ENCODE results near the gene EEIG2.

EEIG2 gene

DNA sequence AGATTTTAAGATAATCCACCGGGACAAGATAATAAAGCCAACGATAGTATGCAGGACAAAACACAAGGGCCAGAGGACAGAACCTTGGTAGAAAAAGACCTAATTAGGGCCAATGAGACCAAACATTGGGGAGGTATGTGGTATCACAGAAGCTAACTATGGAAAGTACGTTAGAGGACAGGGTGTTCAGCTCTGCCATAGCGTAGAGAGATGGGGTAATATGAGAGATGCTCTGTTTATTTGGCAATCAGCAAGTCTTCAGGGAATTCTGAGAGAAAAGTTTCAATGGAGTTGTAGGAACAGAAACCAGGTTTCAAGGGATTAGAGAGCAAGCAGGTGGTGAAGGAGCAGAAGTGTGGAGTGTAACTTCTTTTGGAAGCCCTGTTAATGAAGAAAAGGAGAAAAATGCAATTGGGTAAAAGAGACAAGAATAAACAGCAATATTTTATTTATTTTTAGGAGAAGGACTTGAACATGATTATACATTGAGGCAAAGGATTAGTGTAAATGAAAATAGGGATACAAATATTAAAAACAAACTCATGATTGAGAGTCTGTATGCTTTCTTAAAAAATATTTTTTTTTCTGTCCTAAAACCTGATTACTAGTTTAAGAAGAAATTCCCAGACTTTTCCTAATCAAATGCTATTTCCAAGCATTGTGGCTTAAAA, 24.0 kb downstream of the EEIG2 start:
- Histone ChIP-seq H3K9me3 (ENCODE audit: control insufficient read depth, low read length) (peaks cover 6% of the 10 kb centered on the region), H3K4me1 (ENCODE audit: control insufficient read depth, insufficient read depth, low read length, poor library complexity, severe bottlenecking) (peaks cover 5% of the 10 kb centered on the region), H3K4me3 (ENCODE audit: extremely low read depth, insufficient read depth, low read length, poor library complexity, severe bottlenecking) (no peak overlapping the region), H3K36me3 (ENCODE audit: control insufficient read depth, insufficient read depth, low read length) (no peaks in the 10 kb centered on the region), H3K27ac (ENCODE audit: low read depth, low read length, severe bottlenecking) (no peak overlapping the region)
- 97 to 98% methylated on average over 3 to 4 of the region's 4 CpGs for WGBS, 2 experiments (ENCODE audit: insufficient coverage in 2 of 2)

DNA sequence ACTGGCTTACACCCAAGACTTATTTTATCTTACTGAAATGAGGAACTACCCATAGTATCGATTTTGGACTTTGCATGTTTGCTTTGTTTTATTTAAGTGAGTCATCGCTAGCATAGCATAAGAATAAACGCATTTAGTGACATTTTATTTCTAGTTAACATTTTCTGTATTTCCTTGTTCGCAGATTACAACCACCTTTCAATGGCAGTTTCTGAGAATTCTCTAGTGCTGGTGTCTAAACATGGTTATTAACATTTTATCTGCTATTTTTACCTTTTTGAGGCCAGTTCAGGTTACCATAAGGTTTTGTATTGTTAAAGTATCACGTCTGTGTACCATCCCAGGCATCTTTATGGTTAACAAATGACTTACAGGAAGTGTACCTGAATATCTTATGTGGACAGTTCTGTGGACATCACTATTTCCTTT, 24.5 kb downstream of the EEIG2 start:
- Histone ChIP-seq H3K27ac (ENCODE audit: low read depth, low read length, severe bottlenecking) (no peak overlapping the region), H3K4me3 (ENCODE audit: extremely low read depth, insufficient read depth, low read length, poor library complexity, severe bottlenecking) (no peak overlapping the region), H3K9me3 (ENCODE audit: control insufficient read depth, low read length) (peaks cover 6% of the 10 kb centered on the region), H3K36me3 (ENCODE audit: control insufficient read depth, insufficient read depth, low read length) (no peaks in the 10 kb centered on the region), H3K4me1 (ENCODE audit: control insufficient read depth, insufficient read depth, low read length, poor library complexity, severe bottlenecking) (peaks cover 5% of the 10 kb centered on the region)
- 100% methylated on average over 1 of the region's 5 CpGs; no CpG with 5 or more reads in 1 of the 2 experiments for WGBS, 2 experiments (ENCODE audit: insufficient coverage in 2 of 2)

DNA sequence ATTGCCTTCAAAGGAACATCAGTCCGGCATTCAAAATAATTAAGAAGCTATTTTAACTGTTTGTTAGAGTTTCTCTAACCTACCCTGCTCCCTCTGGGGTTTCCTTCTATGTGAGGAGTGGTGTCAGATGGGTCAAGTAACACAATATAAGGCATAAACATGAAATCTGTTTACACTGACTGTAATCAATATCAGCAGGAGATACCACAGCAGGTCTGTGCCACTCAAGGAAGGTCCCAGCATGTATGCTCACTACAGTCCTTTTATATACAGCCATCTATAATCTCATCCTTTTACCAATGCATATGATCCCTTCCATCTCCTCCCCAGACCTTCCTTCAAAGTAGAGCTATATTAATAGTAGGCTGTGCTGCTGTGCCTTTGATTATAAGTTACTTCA, 25.4 kb downstream of the EEIG2 start:
- Histone ChIP-seq H3K4me3 (ENCODE audit: extremely low read depth, insufficient read depth, low read length, poor library complexity, severe bottlenecking) (no peak overlapping the region), H3K9me3 (ENCODE audit: control insufficient read depth, low read length) (no peaks in the 10 kb centered on the region), H3K36me3 (ENCODE audit: control insufficient read depth, insufficient read depth, low read length) (no peaks in the 10 kb centered on the region), H3K4me1 (ENCODE audit: control insufficient read depth, insufficient read depth, low read length, poor library complexity, severe bottlenecking) (peaks cover 5% of the 10 kb centered on the region), H3K27ac (ENCODE audit: low read depth, low read length, severe bottlenecking) (no peak overlapping the region)
- no CpG with 5 or more reads among the region's 1 CpG for WGBS, 2 experiments (ENCODE audit: insufficient coverage in 2 of 2)

DNA sequence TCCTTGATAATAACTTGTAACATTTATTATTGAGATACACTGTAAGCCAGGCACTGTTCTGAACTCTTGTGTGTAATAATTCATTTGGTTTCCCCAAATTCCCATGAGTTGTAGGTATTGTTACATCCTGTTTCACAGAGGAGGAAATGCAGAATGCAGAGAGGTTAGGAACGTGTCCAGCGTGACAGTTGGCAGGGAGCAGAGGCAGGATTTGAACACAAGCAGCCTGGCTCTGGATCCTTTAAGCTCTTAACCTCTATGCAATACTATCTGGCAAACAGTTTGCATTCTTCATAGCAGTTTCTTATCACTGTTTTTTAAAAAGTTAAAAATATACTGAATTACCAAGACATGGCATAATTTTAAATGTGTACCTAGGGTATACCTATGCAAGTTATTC, 30.5 kb downstream of the EEIG2 start:
- no peak overlapping the region for H3K4me3 ChIP-seq (ENCODE audit: extremely low read depth, insufficient read depth, low read length, poor library complexity, severe bottlenecking)
- peak overlapping the region; percentile 20 for H3K27ac ChIP-seq (ENCODE audit: low read depth, low read length, severe bottlenecking)
- H3K9me3 ChIP-seq (ENCODE audit: control insufficient read depth, low read length), result no peaks in the 10 kb centered on the region
- peaks cover 13% of the 10 kb centered on the region for H3K4me1 ChIP-seq (ENCODE audit: control insufficient read depth, insufficient read depth, low read length, poor library complexity, severe bottlenecking)
- WGBS, 2 experiments (ENCODE audit: insufficient coverage in 2 of 2), result 100% methylated on average over 1 of the region's 2 CpGs; no CpG with 5 or more reads in 1 of the 2 experiments
- no peaks in the 10 kb centered on the region for H3K36me3 ChIP-seq (ENCODE audit: control insufficient read depth, insufficient read depth, low read length)

DNA sequence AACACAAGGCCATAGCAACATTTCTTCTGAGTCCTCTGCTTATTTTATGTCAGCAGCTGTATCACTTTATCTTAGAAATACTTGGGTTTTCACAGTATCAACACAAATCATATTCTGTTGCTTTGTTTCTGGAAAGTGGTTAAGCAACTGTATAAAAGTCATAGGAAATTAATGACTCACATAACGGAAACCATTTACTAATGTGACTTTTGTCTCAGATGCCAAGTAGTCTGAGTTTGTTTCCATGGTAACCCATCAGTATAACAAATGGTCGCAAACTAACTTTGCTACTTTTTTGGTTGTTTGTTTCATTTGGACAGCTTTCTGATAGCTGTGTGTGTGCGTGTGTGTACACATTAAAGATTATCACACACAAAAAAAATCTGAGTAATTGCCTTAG, 31.1 kb downstream of the EEIG2 start:
- H3K4me3 ChIP-seq (ENCODE audit: extremely low read depth, insufficient read depth, low read length, poor library complexity, severe bottlenecking), result no peak overlapping the region
- peak overlapping the region; percentile 48 for H3K27ac ChIP-seq (ENCODE audit: low read depth, low read length, severe bottlenecking)
- H3K9me3 ChIP-seq (ENCODE audit: control insufficient read depth, low read length), result no peaks in the 10 kb centered on the region
- H3K36me3 ChIP-seq (ENCODE audit: control insufficient read depth, insufficient read depth, low read length), result no peaks in the 10 kb centered on the region
- peaks cover 9% of the 10 kb centered on the region for H3K4me1 ChIP-seq (ENCODE audit: control insufficient read depth, insufficient read depth, low read length, poor library complexity, severe bottlenecking)
- WGBS, 2 experiments (ENCODE audit: insufficient coverage in 2 of 2), result 50% methylated on average over 1 of the region's 3 CpGs; no CpG with 5 or more reads in 1 of the 2 experiments

DNA sequence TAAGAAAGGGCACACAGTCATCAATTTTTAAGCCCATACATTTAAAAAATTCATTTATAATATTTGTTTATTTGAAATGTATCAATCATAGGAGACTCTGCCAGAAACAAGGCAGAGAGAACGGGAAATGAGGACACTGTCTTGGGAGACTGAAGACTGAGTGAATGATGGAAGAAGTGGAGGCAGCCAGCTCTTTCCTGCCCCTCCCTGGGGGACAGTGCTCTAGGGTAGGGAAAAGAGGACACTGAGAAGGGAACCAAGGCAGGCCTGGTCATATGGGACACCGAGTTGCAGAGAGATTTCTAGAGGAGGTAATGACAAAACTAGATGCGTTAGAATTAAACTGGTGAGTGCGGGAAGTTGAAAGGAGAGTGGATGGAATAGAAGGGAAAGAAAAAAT, 31.6 kb downstream of the EEIG2 start:
- Histone ChIP-seq H3K36me3 (ENCODE audit: control insufficient read depth, insufficient read depth, low read length) (no peaks in the 10 kb centered on the region), H3K4me1 (ENCODE audit: control insufficient read depth, insufficient read depth, low read length, poor library complexity, severe bottlenecking) (peaks cover 9% of the 10 kb centered on the region), H3K27ac (ENCODE audit: low read depth, low read length, severe bottlenecking) (peak overlapping the region; percentile 70), H3K9me3 (ENCODE audit: control insufficient read depth, low read length) (no peaks in the 10 kb centered on the region), H3K4me3 (ENCODE audit: extremely low read depth, insufficient read depth, low read length, poor library complexity, severe bottlenecking) (no peak overlapping the region)
- 77 to 94% methylated on average over 3 to 4 of the region's 4 CpGs for WGBS, 2 experiments (ENCODE audit: insufficient coverage in 2 of 2)

DNA sequence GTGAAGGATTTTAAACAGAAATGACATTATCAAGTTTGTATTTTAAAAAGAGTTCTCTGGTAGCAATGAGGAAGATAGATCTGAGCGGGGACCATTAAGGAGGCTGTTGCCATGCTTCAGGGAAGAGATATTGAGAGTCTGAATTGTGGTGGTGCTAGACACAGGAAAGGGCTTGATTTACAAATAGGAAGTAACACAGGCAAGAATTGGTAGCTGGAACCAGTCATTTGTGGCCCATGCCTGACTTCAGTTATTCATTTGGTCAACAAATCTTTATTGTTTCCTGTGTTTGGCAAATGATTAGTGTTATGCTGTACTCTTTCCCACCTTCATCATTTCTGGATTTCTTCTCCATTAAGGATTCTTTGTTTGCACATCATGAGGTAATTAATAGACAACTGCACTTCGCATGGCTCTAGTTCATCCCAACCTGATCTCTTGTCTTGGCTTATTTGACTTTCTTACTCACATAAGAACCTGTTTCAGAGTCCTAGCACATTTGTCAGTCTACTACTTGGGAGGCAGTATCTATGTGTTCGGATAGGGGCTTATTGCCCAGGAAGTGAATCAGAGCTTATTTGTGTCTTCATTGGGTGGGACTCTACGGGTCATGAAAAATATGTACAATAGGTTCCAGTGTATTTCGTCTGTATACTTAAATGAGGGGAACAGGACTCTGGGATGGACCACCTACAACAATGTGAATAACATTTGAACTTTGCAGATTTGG, 32.3 kb downstream of the EEIG2 start:
- WGBS, 2 experiments (ENCODE audit: insufficient coverage in 2 of 2), result 97 to 98% methylated on average over 2 to 3 of the region's 5 CpGs
- Histone ChIP-seq H3K36me3 (ENCODE audit: control insufficient read depth, insufficient read depth, low read length) (no peaks in the 10 kb centered on the region), H3K27ac (ENCODE audit: low read depth, low read length, severe bottlenecking) (peak overlapping the region; percentile 26), H3K4me3 (ENCODE audit: extremely low read depth, insufficient read depth, low read length, poor library complexity, severe bottlenecking) (no peak overlapping the region), H3K4me1 (ENCODE audit: control insufficient read depth, insufficient read depth, low read length, poor library complexity, severe bottlenecking) (peaks cover 9% of the 10 kb centered on the region), H3K9me3 (ENCODE audit: control insufficient read depth, low read length) (no peaks in the 10 kb centered on the region)

DNA sequence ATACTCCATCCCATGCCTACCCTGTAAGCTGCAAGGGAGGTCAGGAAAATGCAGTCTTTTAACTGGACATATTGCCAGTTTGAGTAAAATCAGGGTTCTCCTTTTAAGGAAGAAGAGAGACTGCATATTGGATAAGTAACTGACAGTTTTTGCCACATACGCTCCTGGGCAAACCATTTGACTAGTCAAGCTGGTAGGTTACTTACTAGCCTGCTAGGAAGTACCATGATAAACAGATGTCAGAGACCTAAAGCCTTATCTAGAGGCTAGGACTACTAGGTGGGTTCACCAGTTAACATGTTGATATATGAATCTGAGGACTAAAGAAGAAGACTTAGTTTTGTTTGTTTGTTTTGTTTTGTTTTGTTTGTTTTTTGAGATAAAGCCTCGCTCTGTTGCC, 33.5 kb downstream of the EEIG2 start:
- no peaks in the 10 kb centered on the region for H3K9me3 ChIP-seq (ENCODE audit: control insufficient read depth, low read length)
- no peak overlapping the region for H3K4me3 ChIP-seq (ENCODE audit: extremely low read depth, insufficient read depth, low read length, poor library complexity, severe bottlenecking)
- peaks cover 9% of the 10 kb centered on the region for H3K4me1 ChIP-seq (ENCODE audit: control insufficient read depth, insufficient read depth, low read length, poor library complexity, severe bottlenecking)
- WGBS, 2 experiments (ENCODE audit: insufficient coverage in 2 of 2), result 90 to 92% methylated on average over 1 to 2 of the region's 2 CpGs
- no peak overlapping the region for H3K27ac ChIP-seq (ENCODE audit: low read depth, low read length, severe bottlenecking)
- no peaks in the 10 kb centered on the region for H3K36me3 ChIP-seq (ENCODE audit: control insufficient read depth, insufficient read depth, low read length)

DNA sequence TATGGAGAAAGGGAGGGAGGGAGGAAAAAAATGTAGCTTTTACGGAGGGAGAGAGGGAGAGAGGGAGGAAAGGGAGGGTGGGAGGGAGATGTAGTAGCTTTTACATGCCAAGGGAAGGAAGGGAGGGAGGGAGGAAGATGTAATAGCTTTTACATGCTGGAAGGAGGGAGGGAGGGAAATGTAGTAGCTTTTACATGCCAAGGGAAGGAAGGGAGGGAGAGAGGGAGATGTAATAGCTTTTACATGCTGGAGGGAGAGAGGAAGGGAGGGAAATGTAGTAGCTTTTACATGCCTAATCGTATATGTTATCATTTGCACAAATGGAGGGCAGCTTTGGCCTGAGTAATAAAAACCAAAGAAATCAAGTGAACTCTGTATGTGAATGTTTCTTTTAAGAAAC, 35.6 kb downstream of the EEIG2 start:
- Histone ChIP-seq H3K4me1 (ENCODE audit: control insufficient read depth, insufficient read depth, low read length, poor library complexity, severe bottlenecking) (peaks cover 9% of the 10 kb centered on the region), H3K36me3 (ENCODE audit: control insufficient read depth, insufficient read depth, low read length) (no peaks in the 10 kb centered on the region), H3K4me3 (ENCODE audit: extremely low read depth, insufficient read depth, low read length, poor library complexity, severe bottlenecking) (no peak overlapping the region), H3K9me3 (ENCODE audit: control insufficient read depth, low read length) (no peaks in the 10 kb centered on the region), H3K27ac (ENCODE audit: low read depth, low read length, severe bottlenecking) (no peak overlapping the region)
- 40 to 59% methylated on average over 2 of the region's 2 CpGs for WGBS, 2 experiments (ENCODE audit: insufficient coverage in 2 of 2)

DNA sequence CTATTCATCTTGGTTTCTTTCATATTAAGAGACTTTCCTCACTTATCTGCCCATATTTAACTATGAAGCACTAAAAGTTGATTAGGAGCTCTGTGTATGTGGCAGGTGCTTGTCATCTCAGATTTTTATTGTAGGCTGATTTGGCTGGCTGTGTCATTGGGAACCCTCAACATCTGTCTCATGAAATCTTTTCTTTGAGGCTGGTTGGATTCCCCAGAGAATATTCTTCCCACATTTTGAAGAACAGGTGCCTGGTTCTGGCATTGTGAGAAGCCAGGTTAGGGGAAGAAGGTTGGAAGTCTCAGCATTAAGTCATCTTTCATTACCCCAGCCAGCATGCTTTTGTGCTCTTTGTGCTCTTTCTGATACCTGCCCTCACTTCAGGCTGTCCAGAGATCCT, 37.1 kb downstream of the EEIG2 start:
- no peaks in the 10 kb centered on the region for H3K9me3 ChIP-seq (ENCODE audit: control insufficient read depth, low read length)

DNA sequence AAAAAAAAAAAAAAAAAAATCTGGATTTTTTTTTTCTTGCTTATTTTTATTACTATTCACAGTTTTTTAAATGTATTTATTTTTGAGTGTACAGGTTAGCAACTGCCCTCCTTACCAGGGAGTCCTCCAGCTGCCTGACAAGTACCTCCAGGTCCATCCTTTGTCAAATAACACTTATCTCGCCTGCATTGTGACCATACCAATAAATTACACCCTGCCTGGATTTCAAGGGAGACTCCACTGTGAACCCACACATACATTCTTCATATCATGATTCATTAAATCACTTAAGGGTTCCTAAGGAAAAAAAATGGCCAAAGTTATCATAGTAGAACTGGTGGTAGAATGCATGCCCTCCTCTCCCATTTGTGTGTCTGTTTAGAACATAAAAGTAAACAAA, 38.4 kb downstream of the EEIG2 start:
- Histone ChIP-seq H3K4me3 (ENCODE audit: extremely low read depth, insufficient read depth, low read length, poor library complexity, severe bottlenecking) (no peak overlapping the region), H3K27ac (ENCODE audit: low read depth, low read length, severe bottlenecking) (no peak overlapping the region), H3K36me3 (ENCODE audit: control insufficient read depth, insufficient read depth, low read length) (peaks cover 6% of the 10 kb centered on the region), H3K4me1 (ENCODE audit: control insufficient read depth, insufficient read depth, low read length, poor library complexity, severe bottlenecking) (no peaks in the 10 kb centered on the region), H3K9me3 (ENCODE audit: control insufficient read depth, low read length) (no peaks in the 10 kb centered on the region)
- WGBS, 2 experiments (ENCODE audit: insufficient coverage in 2 of 2), result 100% methylated on average over 1 of the region's 1 CpG; no CpG with 5 or more reads in 1 of the 2 experiments

More for the DNA sequence above, 37.1 kb downstream of the EEIG2 start:
- Histone ChIP-seq H3K27ac (ENCODE audit: low read depth, low read length, severe bottlenecking) (no peak overlapping the region), H3K36me3 (ENCODE audit: control insufficient read depth, insufficient read depth, low read length) (no peaks in the 10 kb centered on the region), H3K4me1 (ENCODE audit: control insufficient read depth, insufficient read depth, low read length, poor library complexity, severe bottlenecking) (peaks cover 6% of the 10 kb centered on the region), H3K4me3 (ENCODE audit: extremely low read depth, insufficient read depth, low read length, poor library complexity, severe bottlenecking) (no peak overlapping the region)
